ENCODE results near the gene POC1A. TPM values are rescaled to one million over a fixed set of nuclear protein-coding genes. Genes with fewer than 3 reads are reported as not detected.

The POC1A gene
- total and polyA plus RNA-seq, 2 donors (not counting 1 experiment from before 2014, with no cell fraction given): 1.7 to 2.8 TPM

- peaks cover 4 to 6% of the 10 kb centered on the region in 2 donors for H3K4me1 ChIP-seq (ENCODE audit: control insufficient read depth in 2 of 2, insufficient read depth in 2 of 2, low read length in 2 of 2)
- no peak overlapping the region for H2AFZ ChIP-seq (ENCODE audit: insufficient read depth, low read depth, low read length, poor library complexity, severe bottlenecking)
- 97% methylated on average over 4 of the region's 7 CpGs for WGBS (ENCODE audit: insufficient coverage)
- H3K4me3 ChIP-seq (ENCODE audit: control extremely low read depth in 1 of 5, extremely low read depth in 1 of 5, insufficient read depth in 1 of 5, low read depth in 2 of 5, low read length in 4 of 5): no peak overlapping the region
- Mint-ChIP-seq H3K4me1 (peaks cover 6% of the 10 kb centered on the region), H3K27ac (no peak overlapping the region), H3K4me3 (no peak overlapping the region), H3K9me3 (ENCODE audit: insufficient read depth) (no peaks in the 10 kb centered on the region), H3K27me3 (no peaks in the 10 kb centered on the region)
- no peaks in the 10 kb centered on the region for H3K27me3 ChIP-seq (replicated peaks in 1 of 4; ENCODE audit: control extremely low read depth in 1 of 4, control insufficient read depth in 3 of 4, insufficient read depth in 4 of 4, low read length in 3 of 4)
- H3K9ac ChIP-seq (ENCODE audit: low read length): no peak overlapping the region
- TF ChIP-seq EZH2 (IDR thresholded peaks at IDR 0.05; ENCODE audit: borderline replicate concordance, insufficient read depth, low read depth, low read length, poor library complexity, severe bottlenecking): no peak
- TF ChIP-seq CTCF (IDR thresholded peaks at IDR 0.05): no peak
- no peaks in the 10 kb centered on the region for H3K79me2 ChIP-seq (ENCODE audit: control insufficient read depth, insufficient read depth, low read length)
- DNase-seq (no peak), ATAC-seq (ENCODE audit: low read depth) (no peak)
- ChIA-PET POLR2A (no interaction called here), CTCF (no interaction called here)
- intact Hi-C loops (cut with micrococcal nuclease): no loop called here
- no peaks in the 10 kb centered on the region for H3K9me3 ChIP-seq (ENCODE audit: control extremely low read depth in 1 of 3, control insufficient read depth in 2 of 3, insufficient read depth in 1 of 3, low read length in 2 of 3)
- no peak overlapping the region for H3K4me2 ChIP-seq (replicated peaks; ENCODE audit: low read depth, low read length, poor library complexity, severe bottlenecking)
- H3K36me3 ChIP-seq (replicated peaks in 1 of 2; ENCODE audit: control extremely low read depth in 1 of 2, control insufficient read depth in 1 of 2, extremely low read depth in 1 of 2, insufficient read depth in 2 of 2, low read length in 1 of 2): no peaks in the 10 kb centered on the region
- no peaks in the 10 kb centered on the region for H4K20me1 ChIP-seq (ENCODE audit: control insufficient read depth, insufficient read depth, low read length, poor library complexity, severe bottlenecking)
- no peak overlapping the region for H3K27ac ChIP-seq (ENCODE audit: low read length in 2 of 2)
Observed at GRCh38 chr3:52137311-52137710, 16.9 kb downstream of the POC1A start.

GRCh38 chr3:52136513-52136912 lies 17.7 kb downstream of the POC1A start:
- no peaks in the 10 kb centered on the region for H3K36me3 ChIP-seq (replicated peaks in 1 of 2; ENCODE audit: control extremely low read depth in 1 of 2, control insufficient read depth in 1 of 2, extremely low read depth in 1 of 2, insufficient read depth in 2 of 2, low read length in 1 of 2)
- no peak overlapping the region for H2AFZ ChIP-seq (ENCODE audit: insufficient read depth, low read depth, low read length, poor library complexity, severe bottlenecking)
- Mint-ChIP-seq H3K27ac (no peak overlapping the region), H3K27me3 (no peaks in the 10 kb centered on the region), H3K4me3 (no peak overlapping the region), H3K9me3 (ENCODE audit: insufficient read depth) (no peaks in the 10 kb centered on the region), H3K4me1 (peaks cover 6% of the 10 kb centered on the region)
- ChIA-PET CTCF (interaction anchor here (1.0 to 2.1 kb wide), 2 partner anchors 12 to 14 kb away, joined by 3 to 6 read pairs; no protein-coding TSS in a partner anchor), POLR2A (no interaction called here)
- no peak overlapping the region for H3K9ac ChIP-seq (ENCODE audit: low read length)
- H3K27ac ChIP-seq (ENCODE audit: low read length in 2 of 2): no peak overlapping the region
- H3K4me1 ChIP-seq (ENCODE audit: control insufficient read depth in 2 of 2, insufficient read depth in 2 of 2, low read length in 2 of 2): peaks cover 4 to 6% of the 10 kb centered on the region in 2 donors
- no peaks in the 10 kb centered on the region for H4K20me1 ChIP-seq (ENCODE audit: control insufficient read depth, insufficient read depth, low read length, poor library complexity, severe bottlenecking)
- DNase-seq (no peak), ATAC-seq (ENCODE audit: low read depth) (no peak)
- H3K9me3 ChIP-seq (ENCODE audit: control extremely low read depth in 1 of 3, control insufficient read depth in 2 of 3, insufficient read depth in 1 of 3, low read length in 2 of 3): no peaks in the 10 kb centered on the region
- no peaks in the 10 kb centered on the region for H3K79me2 ChIP-seq (ENCODE audit: control insufficient read depth, insufficient read depth, low read length)
- H3K4me3 ChIP-seq (ENCODE audit: control extremely low read depth in 1 of 5, extremely low read depth in 1 of 5, insufficient read depth in 1 of 5, low read depth in 2 of 5, low read length in 4 of 5): no peak overlapping the region
- intact Hi-C loops (cut with micrococcal nuclease): no loop called here
- no peaks in the 10 kb centered on the region for H3K27me3 ChIP-seq (replicated peaks in 1 of 4; ENCODE audit: control extremely low read depth in 1 of 4, control insufficient read depth in 3 of 4, insufficient read depth in 4 of 4, low read length in 3 of 4)
- no peak overlapping the region for H3K4me2 ChIP-seq (replicated peaks; ENCODE audit: low read depth, low read length, poor library complexity, severe bottlenecking)
- WGBS (ENCODE audit: insufficient coverage): 100% methylated on average over 9 of the region's 9 CpGs
- no peak for TF ChIP-seq EZH2 (IDR thresholded peaks at IDR 0.05; ENCODE audit: borderline replicate concordance, insufficient read depth, low read depth, low read length, poor library complexity, severe bottlenecking)
- TF ChIP-seq CTCF (IDR thresholded peaks at IDR 0.05): no peak
